GM12878 (cell line): ENCODE results near the gene UPP2. TPM values are rescaled to one million over a fixed set of nuclear protein-coding genes. Genes with fewer than 3 reads are reported as not detected.

Experiments used
- ATAC-seq: fragments of 200-7000 bp; cut with Tn5 transposase; 3 replicates; pipeline ENCODE4 v1.9.1; 2020; ENCODE audit warnings: mild to moderate bottlenecking, moderate library complexity
- BruUV-seq: library from RNA; stranded (reverse); fragments of 400-500 nt; replicated peaks from 2 replicates; lab custom pipeline; 2021; lab: Mats Ljungman, UMichigan
- CTCF ChIA-PET: fragments of 300-600 bp; sonication (Branson Sonifier 250); formaldehyde crosslinking; extraction: SDS; loops from one replicate; lab custom pipeline; 2021; ENCODE audit warnings: inconsistent platforms; lab: Yijun Ruan, JAX
- POLR2A ChIA-PET: fragments of 350-600 bp; formaldehyde crosslinking; extraction: SDS; loops from one replicate; lab custom pipeline; 2021; ENCODE audit warnings: inconsistent platforms; lab: Charles Lee
- RAD21 ChIA-PET: fragments of 300-600 bp; sonication (Branson Sonifier 250); formaldehyde crosslinking; loops from one replicate; lab custom pipeline; 2023; ENCODE audit warnings: antibody characterized with exemption; ENCODE audit not compliant: unreplicated experiment; lab: Charles Lee
- SMC1A ChIA-PET: fragments of 300-600 bp; sonication (Branson Sonifier 250); formaldehyde crosslinking; loops from one replicate; lab custom pipeline; 2023; ENCODE audit not compliant: unreplicated experiment, uncharacterized antibody; lab: Charles Lee
- DNase-seq: peaks from one replicate; pipeline ENCODE4 v3.0.0-alpha.2; 2011; ENCODE audit warnings: low read depth, low spot score
- FAIRE-seq: peaks from 3 replicates; lab custom pipeline; 2011; peaks lifted over from hg19 to GRCh38; lab: Jason Lieb, UNC
- H2AFZ ChIP-seq: 2 replicates; pipeline ENCODE4 v1.6.0; 2011; ENCODE audit warnings: low read depth, low read length, control low read depth; ENCODE audit not compliant: control insufficient read depth
- H3K27ac ChIP-seq: 2 replicates; pipeline ENCODE4 v1.5.1; 2011; ENCODE audit warnings: control low read depth; ENCODE audit not compliant: control insufficient read depth, insufficient read depth
- H3K27me3 ChIP-seq, 2 experiments: replicated peaks in 1 of 2; 2 replicates each; pipeline versions ENCODE4 v1.6.0 to v1.6.1; 2011; ENCODE audit warnings: low read length in 1 of 2; ENCODE audit not compliant: control insufficient read depth in 2 of 2, insufficient read depth in 2 of 2
- H3K36me3 ChIP-seq, 2 experiments: 2 replicates each; pipeline ENCODE4 v1.5.1; 2011; ENCODE audit warnings: low read length in 1 of 2; ENCODE audit not compliant: control insufficient read depth in 2 of 2, insufficient read depth in 2 of 2
- H3K4me1 ChIP-seq: 2 replicates; pipeline ENCODE4 v1.6.1; 2011; ENCODE audit warnings: mild to moderate bottlenecking, low read length, moderate library complexity, mixed read lengths; ENCODE audit not compliant: control insufficient read depth, insufficient read depth
- H3K4me2 ChIP-seq: 2 replicates; pipeline ENCODE4 v1.6.0; 2011; ENCODE audit warnings: control low read depth; ENCODE audit not compliant: control insufficient read depth, insufficient read depth
- H3K4me3 ChIP-seq: fragments of 200-600 bp; sonication (generic); 2 replicates; pipeline ENCODE4 v1.5.1; 2016
- H3K79me2 ChIP-seq: 2 replicates; pipeline ENCODE4 v1.6.0; 2011; ENCODE audit warnings: low read length; ENCODE audit not compliant: control insufficient read depth, insufficient read depth
- H3K9ac ChIP-seq: 2 replicates; pipeline ENCODE4 v1.8.0; 2011; ENCODE audit warnings: low read length, control low read depth, mixed read lengths; ENCODE audit not compliant: control insufficient read depth, insufficient read depth
- H3K9me3 ChIP-seq: replicated peaks from 3 replicates; pipeline ENCODE4 v1.5.1; 2011; ENCODE audit warnings: mild to moderate bottlenecking, low read length; ENCODE audit not compliant: control insufficient read depth, insufficient read depth
- H4K20me1 ChIP-seq: 2 replicates; pipeline ENCODE4 v1.6.0; 2011; ENCODE audit not compliant: control insufficient read depth, insufficient read depth
- CHD4 ChIP-seq: fragments of 200-600 bp; sonication (generic); IDR thresholded peaks from 2 replicates; pipeline ENCODE4 v1.6.1; 2016; ENCODE audit warnings: mild to moderate bottlenecking
- NR2F1 ChIP-seq: fragments of 450-650 bp; conservative IDR thresholded peaks from 2 replicates; pipeline ENCODE4 v1.6.1; 2017; ENCODE audit warnings: mild to moderate bottlenecking
- PAX8 ChIP-seq: fragments of 450-650 bp; IDR thresholded peaks from 2 replicates; pipeline ENCODE4 v1.6.1; 2017; ENCODE audit warnings: mild to moderate bottlenecking, moderate library complexity
- TCF12 ChIP-seq: IDR thresholded peaks from 2 replicates; pipeline ENCODE4 v1.6.1; 2011; ENCODE audit warnings: low read depth, mild to moderate bottlenecking, low read length
- ZBTB11 ChIP-seq: fragments of 450-650 bp; formaldehyde crosslinking; IDR thresholded peaks from 2 replicates; pipeline ENCODE4 v1.5.0; 2022; ENCODE audit warnings: mild to moderate bottlenecking, missing genetic modification characterization
- WGBS: methylation state at CpG from one replicate; pipeline ENCODE4 v1.1.6; 2016; ENCODE audit warnings: low lambda C conversion rate; ENCODE audit not compliant: insufficient replicate concordance, insufficient coverage; ENCODE audit errors: missing lambda C conversion rate; 5-methylcytosine and 5-hydroxymethylcytosine counted together
- in situ Hi-C: fragments of 300-500 bp; cut with MboI; formaldehyde crosslinking; loops from 9 replicates; pipeline ENCODE4 v1.14.3; 2018; ENCODE audit warnings: mixed read lengths
- intact Hi-C: fragments of 100-400 bp; cut with micrococcal nuclease; formaldehyde crosslinking; loops from one replicate; pipeline ENCODE4 v1.14.2; 2022; ENCODE audit not compliant: unreplicated experiment
- polyA plus RNA-seq, 11 experiments: library from polyadenylated mRNA; depleted of rRNA in 4 of 11; unstranded in 6 of 11; stranded (reverse) in 5 of 11; fragments of >200 nt; fragmentation: Nextera tagmentation in 4 of 11; fragmentation: Illumina TruSeq in 1 of 11; extraction: Ambion mirVana in 4 of 11; extraction: Trizol in 1 of 11; gene quantifications; 1 replicate in 1 of 11; 2 replicates in 10 of 11; pipeline versions ENCODE4 v1.2.1 to v1.2.3, GENCODE V29; 2011 to 2016; ENCODE audit warnings: inconsistent platforms in 2 of 11, missing spikeins in 2 of 11, low read depth in 1 of 11
- total RNA-seq, 4 experiments: library from RNA; depleted of rRNA in 3 of 4; stranded (reverse); fragments of >200 nt in 3 of 4; fragmentation: Illumina TruSeq in 1 of 4; extraction: Trizol in 1 of 4; gene quantifications; 2 replicates each; pipeline versions ENCODE4 v1.2.1 to v1.2.3, GENCODE V29; 2013 to 2021
- TF ChIP-seq, protein P1 (sequence below): fragments of 150-350 bp; IDR thresholded peaks from 2 replicates; pipeline ENCODE4 v1.6.1; 2014; ENCODE audit warnings: mild to moderate bottlenecking, low read depth, low read length

The UPP2 gene
- total and polyA plus RNA-seq, 10 of the 15 experiments (the other 5 are each of a cell fraction or from before 2014, with no cell fraction given): not detected

- in situ Hi-C loops: no loop called here
- intact Hi-C loops: no loop called here
- H3K4me1 ChIP-seq: no peaks in the 10 kb centered on the region
- TF ChIP-seq ZBTB11 (CRISPR knock-in tag) (no peak), NR2F1 (no peak), PAX8 (no peak), TCF12 (no peak), CHD4 (no peak)
- TF ChIP-seq, protein P1, sequence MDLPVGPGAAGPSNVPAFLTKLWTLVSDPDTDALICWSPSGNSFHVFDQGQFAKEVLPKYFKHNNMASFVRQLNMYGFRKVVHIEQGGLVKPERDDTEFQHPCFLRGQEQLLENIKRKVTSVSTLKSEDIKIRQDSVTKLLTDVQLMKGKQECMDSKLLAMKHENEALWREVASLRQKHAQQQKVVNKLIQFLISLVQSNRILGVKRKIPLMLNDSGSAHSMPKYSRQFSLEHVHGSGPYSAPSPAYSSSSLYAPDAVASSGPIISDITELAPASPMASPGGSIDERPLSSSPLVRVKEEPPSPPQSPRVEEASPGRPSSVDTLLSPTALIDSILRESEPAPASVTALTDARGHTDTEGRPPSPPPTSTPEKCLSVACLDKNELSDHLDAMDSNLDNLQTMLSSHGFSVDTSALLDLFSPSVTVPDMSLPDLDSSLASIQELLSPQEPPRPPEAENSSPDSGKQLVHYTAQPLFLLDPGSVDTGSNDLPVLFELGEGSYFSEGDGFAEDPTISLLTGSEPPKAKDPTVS: no peak
- no peak overlapping the region for H3K4me2 ChIP-seq
- WGBS: 0% methylated on average over 1 of the region's 1 CpG
- H3K4me3 ChIP-seq: no peak overlapping the region
- H3K27me3 ChIP-seq: no peaks in the 10 kb centered on the region; a peak in 1 of 4 replicates
- RAD21 ChIA-PET: no interaction called here
- no peaks in the 10 kb centered on the region for H3K36me3 ChIP-seq
- no peaks in the 10 kb centered on the region for H3K9me3 ChIP-seq
- H3K27ac ChIP-seq: no peak overlapping the region
- DNase-seq: no peak
- SMC1A ChIA-PET: no interaction called here
- H4K20me1 ChIP-seq: no peaks in the 10 kb centered on the region
- H2AFZ ChIP-seq: no peak overlapping the region
- H3K9ac ChIP-seq: no peak overlapping the region
- ATAC-seq: no peak
- CTCF ChIA-PET: no interaction called here
- no peak for FAIRE-seq
- POLR2A ChIA-PET: no interaction called here
- no TSS peak for BruUV-seq
- H3K79me2 ChIP-seq: no peaks in the 10 kb centered on the region
Measured at GRCh38 chr2:158135096-158135495, 33.4 kb downstream of the UPP2 start.
